Measurements from ENCODE around the gene ARMC12. TPM values are rescaled to one million over a fixed set of nuclear protein-coding genes. Genes with fewer than 3 reads are reported as not detected.
A peak's percentile ranks its signal among the peaks of the same experiment; 100 is the strongest.

ARMC12 gene
- total and polyA plus RNA-seq, 2 experiments from 2014 or later: 0.83 to 3.2 TPM

GRCh38 chr6:35737413-35738211 lies 780 bp downstream of the ARMC12 start:
- no peaks in the 10 kb centered on the region for H3K36me3 ChIP-seq (replicated peaks; ENCODE audit: insufficient read depth, low read depth)
- no peak overlapping the region for H3K4me3 ChIP-seq
- no peaks in the 10 kb centered on the region for H3K27me3 ChIP-seq
- H3K4me1 ChIP-seq (ENCODE audit: insufficient read depth): peaks cover 18% of the 10 kb centered on the region
- no peaks in the 10 kb centered on the region for H3K9me2 ChIP-seq (replicated peaks; ENCODE audit: insufficient read depth)
- peak; percentile 77 for TF ChIP-seq CTCF (IDR thresholded peaks at IDR 0.05; ENCODE audit: poor library complexity)
- TF ChIP-seq EZH2 (IDR thresholded peaks at IDR 0.05; ENCODE audit: borderline replicate concordance): no peak
- no peaks in the 10 kb centered on the region for H3K79me2 ChIP-seq
- 77% methylated on average over 16 of the region's 16 CpGs for WGBS (ENCODE audit: low lambda C conversion rate, missing lambda C conversion rate)
- no peak overlapping the region for H3K4me2 ChIP-seq
- no peaks in the 10 kb centered on the region for H4K20me1 ChIP-seq (ENCODE audit: insufficient read depth, poor library complexity, severe bottlenecking)
- peak; percentile 86 for DNase-seq (ENCODE audit: low spot score)
- H3K27ac ChIP-seq: no peak overlapping the region
- H3K9me3 ChIP-seq (ENCODE audit: low read depth): no peaks in the 10 kb centered on the region
- no peak overlapping the region for H2AFZ ChIP-seq

DNA sequence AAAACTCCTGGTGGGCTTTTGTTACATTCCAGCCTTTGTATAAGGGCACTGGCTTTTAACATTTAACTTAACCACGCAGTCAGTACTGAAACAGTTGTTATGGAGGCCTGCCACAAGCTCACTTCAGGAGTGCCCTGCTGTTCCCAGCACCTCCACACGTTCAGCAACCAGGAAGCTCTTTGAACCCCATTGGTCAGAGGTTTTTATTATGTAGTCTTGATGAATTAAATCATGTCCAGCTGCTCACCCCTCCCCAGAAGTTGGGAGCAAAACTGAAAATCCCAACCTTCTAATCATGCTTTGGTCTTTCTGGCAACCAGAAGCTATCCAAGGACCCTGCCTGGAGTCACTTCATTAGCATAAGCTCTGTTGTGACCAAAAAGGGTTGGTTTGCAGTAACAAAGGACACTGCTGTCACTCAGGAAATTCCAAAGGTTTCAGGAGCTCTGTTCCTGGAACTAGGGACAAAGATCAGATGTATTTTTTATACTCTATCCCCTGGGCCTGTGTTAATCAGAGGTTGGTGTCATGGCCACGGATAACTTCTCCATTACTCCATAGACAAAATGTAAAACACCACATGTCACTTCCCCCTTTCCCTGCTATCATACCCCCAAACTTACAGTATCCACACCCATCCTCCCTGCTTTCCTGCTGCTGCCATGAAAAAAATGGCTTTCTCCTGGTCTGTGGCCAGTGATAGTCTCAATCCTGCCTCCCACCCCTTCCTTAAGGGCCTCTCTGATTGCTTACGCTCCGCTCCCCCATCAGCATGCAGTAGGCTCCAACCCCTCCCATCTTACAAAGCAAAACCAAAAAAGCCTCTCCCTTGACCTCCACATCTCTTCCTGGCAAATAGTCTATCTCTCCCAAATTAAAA lies 3.1 kb downstream of the ARMC12 start:
- Histone ChIP-seq H4K20me1 (ENCODE audit: insufficient read depth, poor library complexity, severe bottlenecking) (no peaks in the 10 kb centered on the region), H3K9me2 (replicated peaks; ENCODE audit: insufficient read depth) (no peaks in the 10 kb centered on the region), H3K4me1 (ENCODE audit: insufficient read depth) (peaks cover 9% of the 10 kb centered on the region), H2AFZ (peak overlapping the region; percentile 25), H3K27me3 (no peaks in the 10 kb centered on the region), H3K4me3 (no peak overlapping the region), H3K27ac (peak overlapping the region; percentile 64), H3K79me2 (no peaks in the 10 kb centered on the region), H3K9me3 (ENCODE audit: low read depth) (no peaks in the 10 kb centered on the region), H3K4me2 (no peak overlapping the region), H3K36me3 (replicated peaks; ENCODE audit: insufficient read depth, low read depth) (no peaks in the 10 kb centered on the region)
- WGBS (ENCODE audit: low lambda C conversion rate, missing lambda C conversion rate): 63% methylated on average over 5 of the region's 5 CpGs
- TF ChIP-seq EZH2phosphoT487 (IDR thresholded peaks at IDR 0.05; ENCODE audit: low read depth, severe bottlenecking, unreplicated experiment): no peak
- TF ChIP-seq CTCF (IDR thresholded peaks at IDR 0.05; ENCODE audit: poor library complexity): no peak
- TF ChIP-seq EZH2 (IDR thresholded peaks at IDR 0.05; ENCODE audit: borderline replicate concordance): no peak
- DNase-seq (ENCODE audit: low spot score): no peak

GRCh38 chr6:35742842-35743241 lies 6.0 kb downstream of the ARMC12 start:
- WGBS (ENCODE audit: low lambda C conversion rate, missing lambda C conversion rate): 34% methylated on average over 8 of the region's 8 CpGs
- H4K20me1 ChIP-seq (ENCODE audit: insufficient read depth, poor library complexity, severe bottlenecking): no peaks in the 10 kb centered on the region
- no peak overlapping the region for H3K27ac ChIP-seq
- TF ChIP-seq EZH2 (IDR thresholded peaks at IDR 0.05; ENCODE audit: borderline replicate concordance) (no peak), EZH2phosphoT487 (IDR thresholded peaks at IDR 0.05; ENCODE audit: low read depth, severe bottlenecking, unreplicated experiment) (no peak), CTCF (IDR thresholded peaks at IDR 0.05; ENCODE audit: poor library complexity) (no peak)
- H3K79me2 ChIP-seq: no peaks in the 10 kb centered on the region
- no peak overlapping the region for H2AFZ ChIP-seq
- H3K36me3 ChIP-seq (replicated peaks; ENCODE audit: insufficient read depth, low read depth): no peaks in the 10 kb centered on the region
- H3K4me1 ChIP-seq (ENCODE audit: insufficient read depth): peaks cover 9% of the 10 kb centered on the region
- DNase-seq (ENCODE audit: low spot score): no peak
- H3K9me3 ChIP-seq (ENCODE audit: low read depth): no peaks in the 10 kb centered on the region
- no peaks in the 10 kb centered on the region for H3K27me3 ChIP-seq
- H3K4me2 ChIP-seq: no peak overlapping the region
- H3K9me2 ChIP-seq (replicated peaks; ENCODE audit: insufficient read depth): no peaks in the 10 kb centered on the region
- no peak overlapping the region for H3K4me3 ChIP-seq

Data from hepatocyte (in vitro differentiated cells).